GM12892 (cell line): ENCODE results near the gene GPR156.
"Not testable (repeated sequence)": the region's sequence is repeated elsewhere in the genome, so short reads cannot be mapped to it uniquely, and the experiment has no call there.

Experiments
- DNase-seq: peaks from one replicate; pipeline ENCODE4 v3.0.0; 2011; ENCODE audit not compliant: insufficient read length
- FAIRE-seq: peaks from 2 replicates; lab custom pipeline; 2011; peaks lifted over from hg19 to GRCh38; lab: Jason Lieb, UNC
- POLR2A ChIP-seq: IDR thresholded peaks from 2 replicates; pipeline ENCODE4 v1.6.1; 2011; ENCODE audit warnings: low read depth, low read length, control low read depth
- POLR2AphosphoS5 ChIP-seq: IDR thresholded peaks from 2 replicates; pipeline ENCODE4 v1.6.1; 2011; ENCODE audit warnings: low read depth, low read length, control low read depth
- TAF1 ChIP-seq: IDR thresholded peaks from 2 replicates; pipeline ENCODE4 v1.6.1; 2011; ENCODE audit warnings: low read depth, mild to moderate bottlenecking, control low read depth, low read length, borderline replicate concordance

The GPR156 gene

GRCh38 chr3:120265989-120266388 is 19.0 kb downstream of the GPR156 start:
- no peak for DNase-seq
- FAIRE-seq = no peak
- TF ChIP-seq POLR2AphosphoS5 = no peak
- no peak for TF ChIP-seq POLR2A
- TF ChIP-seq TAF1 = no peak

- TF ChIP-seq POLR2A = no peak
- no peak for TF ChIP-seq POLR2AphosphoS5
- TF ChIP-seq TAF1 = no peak
- DNase-seq = no peak
- no peak for FAIRE-seq
These were observed 20.1 kb downstream of the GPR156 start for GRCh38 chr3:120264963-120265362.

- TF ChIP-seq POLR2A = no peak
- TF ChIP-seq TAF1 = no peak
- no peak for TF ChIP-seq POLR2AphosphoS5
- DNase-seq (no peak), FAIRE-seq (no peak)
These were observed 21.2 kb downstream of the GPR156 start for GRCh38 chr3:120263792-120264191.

GRCh38 chr3:120258009-120258408 is 27.0 kb downstream of the GPR156 start:
- TF ChIP-seq POLR2A (no peak), TAF1 (no peak), POLR2AphosphoS5 (no peak)
- FAIRE-seq (no peak), DNase-seq (no peak)

GRCh38 chr3:120245386-120245785 is 39.6 kb downstream of the GPR156 start:
- DNase-seq (no peak), FAIRE-seq (no peak)
- TF ChIP-seq POLR2AphosphoS5 (no peak), POLR2A (no peak), TAF1 (no peak)

- FAIRE-seq = no peak
- TF ChIP-seq TAF1 (no peak), POLR2A (no peak), POLR2AphosphoS5 (no peak)
- no peak for DNase-seq
These were observed 40.2 kb downstream of the GPR156 start for GRCh38 chr3:120244834-120245225.

- no peak for FAIRE-seq
- DNase-seq = no peak
- TF ChIP-seq POLR2A (no peak), POLR2AphosphoS5 (no peak), TAF1 (no peak)
These were observed 45.4 kb downstream of the GPR156 start for GRCh38 chr3:120239644-120240043.

GRCh38 chr3:120227710-120228347 is 57.2 kb downstream of the GPR156 start:
- TF ChIP-seq POLR2AphosphoS5 (no peak), TAF1 (no peak), POLR2A (no peak)
- FAIRE-seq = no peak
- no peak for DNase-seq

- no peak for DNase-seq
These were observed 60.8 kb downstream of the GPR156 start for GRCh38 chr3:120224237-120224636.

GRCh38 chr3:120218981-120219380 is 66.0 kb downstream of the GPR156 start:
- no peak for TF ChIP-seq TAF1
- no peak for TF ChIP-seq POLR2AphosphoS5
- no peak for TF ChIP-seq POLR2A
- FAIRE-seq = peak; percentile 67

More at GRCh38 chr3:120224237-120224636, 60.8 kb downstream of the GPR156 start:
- TF ChIP-seq TAF1 (no peak), POLR2A (no peak)
- no peak for FAIRE-seq

GRCh38 chr3:120216633-120217032 is 68.4 kb downstream of the GPR156 start:
- FAIRE-seq, DNase-seq: not testable (repeated sequence)

More at GRCh38 chr3:120218981-120219380, 66.0 kb downstream of the GPR156 start:
- DNase-seq = no peak

GRCh38 chr3:120214176-120214575 is 70.8 kb downstream of the GPR156 start:
- TF ChIP-seq POLR2AphosphoS5 = no peak
- no peak for TF ChIP-seq TAF1
- no peak for TF ChIP-seq POLR2A
- no peak for DNase-seq
- FAIRE-seq = no peak
